ENCODE results near the gene UQCC5.
"Not testable (repeated sequence)": the region's sequence is repeated elsewhere in the genome, so short reads cannot be mapped to it uniquely, and the experiment has no call there.

Gene UQCC5

DNA sequence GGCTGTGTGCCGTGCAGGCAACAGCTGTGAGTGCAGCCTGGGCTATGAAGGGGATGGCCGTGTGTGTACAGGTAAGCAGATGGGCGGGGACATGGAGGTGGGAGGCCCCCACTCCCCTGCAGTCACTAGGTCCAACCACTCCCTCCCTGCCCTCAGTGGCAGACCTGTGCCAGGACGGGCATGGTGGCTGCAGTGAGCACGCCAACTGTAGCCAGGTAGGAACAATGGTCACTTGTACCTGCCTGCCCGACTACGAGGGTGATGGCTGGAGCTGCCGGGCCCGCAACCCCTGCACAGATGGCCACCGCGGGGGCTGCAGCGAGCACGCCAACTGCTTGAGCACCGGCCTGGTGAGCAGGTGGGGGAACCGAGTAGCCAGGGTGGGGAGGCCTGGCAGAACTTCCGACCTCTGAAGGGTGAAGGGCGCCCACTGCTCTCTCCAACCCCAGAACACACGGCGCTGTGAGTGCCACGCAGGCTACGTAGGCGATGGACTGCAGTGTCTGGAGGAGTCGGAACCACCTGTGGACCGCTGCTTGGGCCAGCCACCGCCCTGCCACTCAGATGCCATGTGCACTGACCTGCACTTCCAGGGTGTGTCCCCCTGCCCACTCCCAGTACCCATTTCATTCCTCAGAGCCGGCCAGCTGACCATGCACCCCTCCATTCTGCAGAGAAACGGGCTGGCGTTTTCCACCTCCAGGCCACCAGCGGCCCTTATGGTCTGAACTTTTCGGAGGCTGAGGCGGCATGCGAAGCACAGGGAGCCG is 14.3 kb upstream of the UQCC5 start:
- H3K9ac ChIP-seq (ENCODE audit: low read length in 5 of 5), result no peak overlapping the region
- H3K27me3 ChIP-seq (ENCODE audit: control insufficient read depth in 5 of 5, insufficient read depth in 4 of 5, low read length in 5 of 5), result no peaks in the 10 kb centered on the region
- H3K9me3 ChIP-seq (ENCODE audit: control insufficient read depth in 5 of 5, low read length in 5 of 5), result no peaks in the 10 kb centered on the region
- H3K36me3 ChIP-seq (ENCODE audit: control insufficient read depth in 5 of 5, insufficient read depth in 5 of 5, low read length in 5 of 5), result peaks cover 0 to 92% (median 59%) of the 10 kb centered on the region in 5 donors
- no peak overlapping the region for H3K27ac ChIP-seq (ENCODE audit: low read depth, low read length)
- H3K4me3 ChIP-seq (ENCODE audit: low read depth in 1 of 5, low read length in 5 of 5), result no peak overlapping the region
- peaks cover 6 to 30% (median 16%) of the 10 kb centered on the region in 5 donors for H3K4me1 ChIP-seq (ENCODE audit: control insufficient read depth in 5 of 5, insufficient read depth in 5 of 5, low read length in 5 of 5)

DNA sequence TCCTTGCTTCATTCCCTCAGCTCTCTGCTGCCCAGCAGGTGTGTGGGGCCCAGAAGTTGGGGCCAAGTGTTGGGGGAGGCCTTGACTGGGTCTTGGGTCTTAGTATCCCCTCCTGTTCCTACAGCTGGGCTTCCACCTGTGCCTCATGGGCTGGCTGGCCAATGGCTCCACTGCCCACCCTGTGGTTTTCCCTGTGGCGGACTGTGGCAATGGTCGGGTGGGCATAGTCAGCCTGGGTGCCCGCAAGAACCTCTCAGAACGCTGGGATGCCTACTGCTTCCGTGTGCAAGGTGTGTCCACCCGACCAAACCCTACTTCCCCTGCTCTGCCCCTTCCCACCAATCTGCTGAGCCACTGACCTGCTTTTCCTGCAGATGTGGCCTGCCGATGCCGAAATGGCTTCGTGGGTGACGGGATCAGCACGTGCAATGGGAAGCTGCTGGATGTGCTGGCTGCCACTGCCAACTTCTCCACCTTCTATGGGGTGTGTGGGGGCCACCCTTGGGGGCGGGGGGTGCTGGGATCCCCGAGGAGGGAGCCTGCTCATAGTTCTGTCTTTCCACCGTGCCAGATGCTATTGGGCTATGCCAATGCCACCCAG is 13.7 kb upstream of the UQCC5 start:
- H3K27me3 ChIP-seq (ENCODE audit: control insufficient read depth in 5 of 5, insufficient read depth in 4 of 5, low read length in 5 of 5), result no peaks in the 10 kb centered on the region
- peaks cover 0 to 92% (median 60%) of the 10 kb centered on the region in 5 donors for H3K36me3 ChIP-seq (ENCODE audit: control insufficient read depth in 5 of 5, insufficient read depth in 5 of 5, low read length in 5 of 5)
- no peaks in the 10 kb centered on the region for H3K9me3 ChIP-seq (ENCODE audit: control insufficient read depth in 5 of 5, low read length in 5 of 5)
- H3K27ac ChIP-seq (ENCODE audit: low read depth, low read length), result no peak overlapping the region
- H3K9ac ChIP-seq (ENCODE audit: low read length in 5 of 5), result no peak overlapping the region
- peaks cover 6 to 32% (median 16%) of the 10 kb centered on the region in 5 donors for H3K4me1 ChIP-seq (ENCODE audit: control insufficient read depth in 5 of 5, insufficient read depth in 5 of 5, low read length in 5 of 5)
- H3K4me3 ChIP-seq (ENCODE audit: low read depth in 1 of 5, low read length in 5 of 5), result no peak overlapping the region

DNA sequence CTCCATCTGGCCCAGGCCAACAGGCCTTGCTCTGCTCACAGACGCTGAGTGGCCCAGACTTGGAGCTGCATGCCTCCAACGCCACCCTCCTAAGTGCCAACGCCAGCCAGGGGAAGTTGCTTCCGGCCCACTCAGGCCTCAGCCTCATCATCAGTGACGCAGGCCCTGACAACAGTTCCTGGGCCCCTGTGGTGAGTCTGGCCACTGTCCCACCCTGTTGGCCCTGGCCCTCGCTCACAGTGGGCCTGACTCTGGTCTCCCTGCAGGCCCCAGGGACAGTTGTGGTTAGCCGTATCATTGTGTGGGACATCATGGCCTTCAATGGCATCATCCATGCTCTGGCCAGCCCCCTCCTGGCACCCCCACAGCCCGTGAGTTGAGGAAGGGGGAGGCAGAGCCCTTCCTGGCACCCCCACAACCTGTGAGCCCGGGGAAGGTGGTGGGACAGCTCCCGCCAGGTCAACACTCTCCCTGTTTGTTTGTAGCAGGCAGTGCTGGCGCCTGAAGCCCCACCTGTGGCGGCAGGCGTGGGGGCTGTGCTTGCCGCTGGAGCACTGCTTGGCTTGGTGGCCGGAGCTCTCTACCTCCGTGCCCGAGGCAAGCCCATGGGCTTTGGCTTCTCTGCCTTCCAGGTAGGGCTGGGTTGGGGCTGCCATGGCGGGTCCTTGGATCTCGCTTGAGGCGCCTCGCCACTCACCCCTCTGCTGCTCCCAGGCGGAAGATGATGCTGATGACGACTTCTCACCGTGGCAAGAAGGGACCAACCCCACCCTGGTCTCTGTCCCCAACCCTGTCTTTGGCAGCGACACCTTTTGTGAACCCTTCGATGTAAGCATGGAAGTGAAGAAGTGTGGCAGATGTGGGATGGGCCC is 12.8 kb upstream of the UQCC5 start:
- Histone ChIP-seq H3K27me3 (ENCODE audit: control insufficient read depth in 5 of 5, insufficient read depth in 4 of 5, low read length in 5 of 5) (no peaks in the 10 kb centered on the region), H3K9me3 (ENCODE audit: control insufficient read depth in 5 of 5, low read length in 5 of 5) (no peaks in the 10 kb centered on the region), H3K4me3 (ENCODE audit: low read depth in 1 of 5, low read length in 5 of 5) (no peak overlapping the region), H3K9ac (ENCODE audit: low read length in 5 of 5) (no peak overlapping the region), H3K27ac (ENCODE audit: low read depth, low read length) (no peak overlapping the region), H3K4me1 (ENCODE audit: control insufficient read depth in 5 of 5, insufficient read depth in 5 of 5, low read length in 5 of 5) (peaks cover 6 to 32% (median 14%) of the 10 kb centered on the region in 5 donors), H3K36me3 (ENCODE audit: control insufficient read depth in 5 of 5, insufficient read depth in 5 of 5, low read length in 5 of 5) (peaks cover 0 to 91% (median 56%) of the 10 kb centered on the region in 5 donors)

DNA sequence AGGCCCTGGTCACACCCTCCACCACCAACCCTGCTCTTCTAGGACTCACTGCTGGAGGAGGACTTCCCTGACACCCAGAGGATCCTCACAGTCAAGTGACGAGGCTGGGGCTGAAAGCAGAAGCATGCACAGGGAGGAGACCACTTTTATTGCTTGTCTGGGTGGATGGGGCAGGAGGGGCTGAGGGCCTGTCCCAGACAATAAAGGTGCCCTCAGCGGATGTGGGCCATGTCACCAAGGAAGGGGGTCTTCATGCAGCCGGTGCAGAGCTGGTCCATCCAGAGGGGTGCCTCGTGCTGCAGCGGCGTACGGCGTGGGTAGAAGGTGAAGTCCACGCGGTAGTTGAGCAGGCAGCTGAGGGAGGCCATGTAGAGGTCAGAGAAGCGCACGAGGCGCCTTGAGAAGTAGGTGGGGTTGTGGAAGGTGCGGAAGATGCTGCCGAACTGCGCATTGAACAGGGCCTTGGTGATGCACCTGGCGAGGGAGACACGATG is 12.1 kb upstream of the UQCC5 start:
- peaks cover 0 to 90% (median 60%) of the 10 kb centered on the region in 5 donors for H3K36me3 ChIP-seq (ENCODE audit: control insufficient read depth in 5 of 5, insufficient read depth in 5 of 5, low read length in 5 of 5)
- no peak overlapping the region for H3K27ac ChIP-seq (ENCODE audit: low read depth, low read length)
- no peak overlapping the region for H3K4me3 ChIP-seq (ENCODE audit: low read depth in 1 of 5, low read length in 5 of 5)
- H3K4me1 ChIP-seq (ENCODE audit: control insufficient read depth in 5 of 5, insufficient read depth in 5 of 5, low read length in 5 of 5), result peaks cover 6 to 33% (median 14%) of the 10 kb centered on the region in 5 donors
- no peaks in the 10 kb centered on the region for H3K27me3 ChIP-seq (ENCODE audit: control insufficient read depth in 5 of 5, insufficient read depth in 4 of 5, low read length in 5 of 5)
- H3K9me3 ChIP-seq (ENCODE audit: control insufficient read depth in 5 of 5, low read length in 5 of 5), result no peaks in the 10 kb centered on the region
- no peak overlapping the region for H3K9ac ChIP-seq (ENCODE audit: low read length in 5 of 5)

DNA sequence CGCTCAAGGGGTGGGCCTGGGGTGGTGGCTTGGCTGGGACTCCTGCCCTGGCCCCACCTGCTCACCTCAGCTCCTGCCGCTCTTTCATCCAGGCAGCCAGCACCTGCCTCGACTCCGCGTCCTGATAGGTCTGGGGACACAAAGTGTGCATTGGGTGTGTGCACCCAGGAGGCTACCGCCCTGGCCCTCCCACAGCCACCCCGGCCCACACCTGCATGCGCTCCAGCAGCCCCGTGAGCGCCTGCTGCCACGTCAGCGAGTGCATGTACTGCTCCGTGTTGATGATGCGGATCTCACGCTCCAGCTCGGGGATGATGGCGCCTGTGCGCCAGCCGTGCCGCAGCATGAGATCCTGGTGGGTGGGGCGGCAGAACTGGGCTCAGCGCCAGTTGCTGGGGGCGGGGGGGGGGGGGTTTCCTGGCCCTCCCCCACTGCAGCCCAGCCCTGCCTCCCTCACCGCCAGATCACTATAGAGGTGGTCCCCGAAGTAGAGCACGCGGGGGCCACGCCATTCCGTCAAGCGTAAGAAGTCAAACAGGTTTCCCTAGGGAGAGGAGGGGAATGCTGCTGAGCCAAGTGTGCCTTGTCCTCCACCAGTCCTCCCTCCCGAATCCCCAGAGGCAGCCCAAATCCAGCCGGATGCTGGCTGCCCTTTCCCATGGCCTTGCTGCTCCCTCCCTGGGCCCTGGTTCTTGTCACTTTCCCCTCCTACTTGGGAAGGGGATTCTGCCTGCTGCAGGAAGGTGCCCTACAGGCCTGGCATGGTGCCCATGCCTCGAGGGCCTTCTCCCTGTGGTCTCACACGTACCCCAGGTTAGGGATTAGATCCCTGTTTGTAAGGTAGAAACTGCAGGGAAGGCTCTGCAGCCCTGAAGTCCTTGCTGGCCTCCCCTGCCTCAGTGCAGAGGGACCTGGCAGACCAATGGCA is 11.4 kb upstream of the UQCC5 start:
- Histone ChIP-seq H3K9ac (ENCODE audit: low read length in 5 of 5) (no peak overlapping the region), H3K4me3 (ENCODE audit: low read depth in 1 of 5, low read length in 5 of 5) (no peak overlapping the region), H3K27ac (ENCODE audit: low read depth, low read length) (no peak overlapping the region), H3K4me1 (ENCODE audit: control insufficient read depth in 5 of 5, insufficient read depth in 5 of 5, low read length in 5 of 5) (peaks cover 6 to 40% (median 21%) of the 10 kb centered on the region in 5 donors), H3K27me3 (ENCODE audit: control insufficient read depth in 5 of 5, insufficient read depth in 4 of 5, low read length in 5 of 5) (no peaks in the 10 kb centered on the region), H3K36me3 (ENCODE audit: control insufficient read depth in 5 of 5, insufficient read depth in 5 of 5, low read length in 5 of 5) (peaks cover 0 to 82% (median 53%) of the 10 kb centered on the region in 5 donors), H3K9me3 (ENCODE audit: control insufficient read depth in 5 of 5, low read length in 5 of 5) (no peaks in the 10 kb centered on the region)

DNA sequence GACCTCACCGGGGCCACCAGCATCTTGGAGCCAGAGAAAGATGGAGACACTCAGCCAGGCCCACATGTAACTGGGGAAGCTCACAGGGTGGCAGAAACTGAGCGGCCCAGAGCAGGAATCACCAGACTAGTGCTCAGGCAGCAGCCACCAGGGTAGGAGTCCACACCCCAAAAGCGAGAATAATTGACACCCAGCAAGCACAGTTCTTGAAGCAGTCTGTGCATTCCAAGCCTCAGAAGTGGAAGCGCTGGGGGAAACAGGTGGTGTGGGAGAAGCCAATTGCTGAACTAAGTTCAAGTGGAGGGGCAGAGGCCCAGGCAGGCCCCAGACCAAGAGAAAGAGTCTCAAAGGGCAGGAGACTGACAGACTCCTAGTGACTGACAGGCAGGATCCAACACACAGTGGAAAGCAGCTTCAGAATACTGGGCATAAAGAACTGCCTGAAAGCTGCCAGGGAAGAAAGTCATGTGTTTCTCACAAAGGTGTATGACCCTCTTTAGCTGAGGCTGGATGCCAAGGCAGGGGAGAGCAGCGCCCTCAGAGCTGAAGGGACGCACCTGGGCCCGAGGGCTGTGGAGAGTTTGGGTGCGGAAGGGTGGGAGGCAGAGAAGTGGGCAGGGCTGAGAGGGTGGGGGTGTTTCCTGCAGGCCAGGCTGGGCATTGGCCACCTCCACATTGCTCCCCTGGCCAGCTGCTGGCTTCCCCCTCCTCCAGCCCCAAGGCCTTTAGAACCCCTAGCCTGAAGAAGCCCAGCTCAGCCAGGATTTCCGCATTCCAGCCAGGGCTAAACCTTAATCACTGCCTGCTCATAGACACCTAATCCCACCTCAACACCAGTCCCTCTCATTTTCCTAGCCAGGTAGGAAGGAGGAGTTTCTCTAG is 10.5 kb upstream of the UQCC5 start:
- Histone ChIP-seq H3K27ac (ENCODE audit: low read depth, low read length) (no peak overlapping the region), H3K36me3 (ENCODE audit: control insufficient read depth in 5 of 5, insufficient read depth in 5 of 5, low read length in 5 of 5) (peaks cover 0 to 74% (median 47%) of the 10 kb centered on the region in 5 donors), H3K9me3 (ENCODE audit: control insufficient read depth in 5 of 5, low read length in 5 of 5) (no peaks in the 10 kb centered on the region), H3K27me3 (ENCODE audit: control insufficient read depth in 5 of 5, insufficient read depth in 4 of 5, low read length in 5 of 5) (no peaks in the 10 kb centered on the region), H3K9ac (ENCODE audit: low read length in 5 of 5) (no peak overlapping the region), H3K4me3 (ENCODE audit: low read depth in 1 of 5, low read length in 5 of 5) (no peak overlapping the region), H3K4me1 (ENCODE audit: control insufficient read depth in 5 of 5, insufficient read depth in 5 of 5, low read length in 5 of 5) (peaks cover 6 to 49% (median 30%) of the 10 kb centered on the region in 5 donors)

DNA sequence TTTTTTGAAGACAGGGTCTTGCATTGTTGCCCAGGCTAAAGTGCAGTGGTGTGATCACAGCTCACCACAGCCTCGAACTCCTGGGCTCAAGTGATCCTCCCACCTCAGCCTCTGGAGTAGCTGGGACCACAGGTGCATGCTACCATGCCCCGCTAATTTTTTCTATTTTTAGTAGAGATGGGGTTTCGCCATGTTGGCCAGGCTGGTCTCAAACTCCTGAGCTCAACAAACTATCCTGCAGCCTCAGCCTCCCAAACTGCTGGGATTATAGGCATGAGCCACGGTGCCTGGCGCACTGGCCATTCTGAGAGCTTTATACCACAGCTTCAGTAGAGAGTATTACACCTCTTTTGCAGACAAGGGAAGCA is 9.8 kb upstream of the UQCC5 start:
- H3K27me3 ChIP-seq (ENCODE audit: control insufficient read depth in 5 of 5, insufficient read depth in 4 of 5, low read length in 5 of 5); H3K4me3 ChIP-seq (ENCODE audit: low read depth in 1 of 5, low read length in 5 of 5); H3K9me3 ChIP-seq (ENCODE audit: control insufficient read depth in 5 of 5, low read length in 5 of 5); H3K27ac ChIP-seq (ENCODE audit: low read depth, low read length); H3K9ac ChIP-seq (ENCODE audit: low read length in 5 of 5): not testable (repeated sequence)
- peaks cover 6 to 56% (median 38%) of the 10 kb centered on the region in 5 donors for H3K4me1 ChIP-seq (ENCODE audit: control insufficient read depth in 5 of 5, insufficient read depth in 5 of 5, low read length in 5 of 5)
- peaks cover 0 to 66% (median 39%) of the 10 kb centered on the region in 5 donors for H3K36me3 ChIP-seq (ENCODE audit: control insufficient read depth in 5 of 5, insufficient read depth in 5 of 5, low read length in 5 of 5)

DNA sequence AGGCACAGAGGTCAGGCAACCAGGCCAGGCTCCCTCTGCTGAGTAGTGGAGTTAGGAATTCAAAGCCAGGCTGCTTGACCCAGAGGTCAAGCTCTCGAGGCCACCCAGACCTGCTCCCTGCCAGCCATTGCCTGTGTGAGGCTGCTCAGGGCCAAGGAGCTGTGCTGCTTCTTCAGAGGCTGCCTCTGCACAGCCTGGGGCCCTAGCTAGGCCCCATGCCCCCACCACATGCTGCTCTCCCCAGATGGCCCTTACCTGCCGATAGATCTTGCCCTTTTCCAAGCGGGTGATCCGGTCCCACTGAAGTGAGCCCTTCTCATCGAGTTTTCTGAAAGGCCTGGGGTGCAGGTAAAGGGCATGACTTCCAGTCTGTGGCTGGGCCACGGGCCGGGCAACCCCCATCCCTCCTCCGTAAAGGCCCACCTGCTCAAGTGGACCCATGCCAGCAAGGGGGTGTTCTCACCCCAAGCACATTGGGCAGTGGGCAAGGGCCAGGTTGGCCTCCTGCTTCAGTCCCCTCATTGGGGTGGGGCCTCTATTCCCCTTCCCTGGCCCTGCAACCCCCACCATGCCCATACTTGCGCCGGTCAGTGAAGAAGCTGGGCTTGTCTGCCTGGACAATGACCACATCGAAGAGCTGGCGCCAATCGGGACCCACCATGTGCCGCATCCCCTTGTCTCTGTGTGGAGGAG is 9.2 kb upstream of the UQCC5 start:
- peaks cover 0 to 61% (median 36%) of the 10 kb centered on the region in 5 donors for H3K36me3 ChIP-seq (ENCODE audit: control insufficient read depth in 5 of 5, insufficient read depth in 5 of 5, low read length in 5 of 5)
- H3K9ac ChIP-seq (ENCODE audit: low read length in 5 of 5), result no peak overlapping the region
- H3K9me3 ChIP-seq (ENCODE audit: control insufficient read depth in 5 of 5, low read length in 5 of 5), result no peaks in the 10 kb centered on the region
- H3K4me3 ChIP-seq (ENCODE audit: low read depth in 1 of 5, low read length in 5 of 5), result no peak overlapping the region
- no peak overlapping the region for H3K27ac ChIP-seq (ENCODE audit: low read depth, low read length)
- H3K27me3 ChIP-seq (ENCODE audit: control insufficient read depth in 5 of 5, insufficient read depth in 4 of 5, low read length in 5 of 5), result no peaks in the 10 kb centered on the region
- peaks cover 6 to 61% (median 43%) of the 10 kb centered on the region in 5 donors for H3K4me1 ChIP-seq (ENCODE audit: control insufficient read depth in 5 of 5, insufficient read depth in 5 of 5, low read length in 5 of 5)

Measured in subcutaneous abdominal adipose tissue (tissue), 5 donors.